H1 (cell line): ENCODE data around the gene PGAP3. TPM values are rescaled to one million over a fixed set of nuclear protein-coding genes. Genes with fewer than 3 reads are reported as not detected.

ENCODE experiments used
- CTCF ChIA-PET: fragments of 300-600 bp; sonication (Branson Sonifier 250); formaldehyde crosslinking; loops from one replicate; lab custom pipeline; 2021; ENCODE audit not compliant: partially characterized antibody; lab: Charles Lee
- POLR2A ChIA-PET: fragments of 300-600 bp; sonication (Branson Sonifier 250); formaldehyde crosslinking; loops from one replicate; lab custom pipeline; 2021; ENCODE audit warnings: inconsistent platforms; ENCODE audit not compliant: partially characterized antibody; lab: Charles Lee
- DNase-seq, 2 experiments: peaks; one replicate each; pipeline versions ENCODE4 v3.0.0 to v3.0.0-alpha.2; 2010 to 2022; ENCODE audit warnings: low spot score in 2 of 2, low read depth in 1 of 2, mixed read lengths in 1 of 2
- FAIRE-seq: peaks from 2 replicates; lab custom pipeline; 2011; peaks lifted over from hg19 to GRCh38; lab: Jason Lieb, UNC
- H2AFZ ChIP-seq: 2 replicates; pipeline ENCODE4 v1.8.1; 2012; ENCODE audit warnings: low read length, inconsistent platforms
- H2AK5ac ChIP-seq: 2 replicates; pipeline ENCODE4 v1.6.1; 2013; ENCODE audit warnings: low read depth, low read length
- H2BK120ac ChIP-seq: replicated peaks from 2 replicates; pipeline ENCODE3; 2013; ENCODE audit warnings: low read depth, low read length, inconsistent platforms
- H2BK12ac ChIP-seq: 2 replicates; pipeline ENCODE4 v1.6.1; 2013; ENCODE audit warnings: low read depth, low read length
- H2BK15ac ChIP-seq: 2 replicates; pipeline ENCODE4 v1.6.1; 2013; ENCODE audit warnings: low read length
- H2BK20ac ChIP-seq: 2 replicates; pipeline ENCODE4 v1.6.1; 2013; ENCODE audit warnings: low read length
- H2BK5ac ChIP-seq: 2 replicates; pipeline ENCODE4 v1.6.1; 2013; ENCODE audit warnings: low read depth, low read length
- H3K14ac ChIP-seq: 2 replicates; pipeline ENCODE4 v1.6.1; 2013; ENCODE audit warnings: inconsistent platforms; ENCODE audit not compliant: insufficient read length
- H3K18ac ChIP-seq: 2 replicates; pipeline ENCODE4 v1.6.1; 2013; ENCODE audit warnings: low read length; ENCODE audit errors: extremely low read depth
- H3K23ac ChIP-seq: 2 replicates; pipeline ENCODE4 v1.6.1; 2013; ENCODE audit warnings: inconsistent platforms; ENCODE audit not compliant: insufficient read length
- H3K23me2 ChIP-seq: 2 replicates; pipeline ENCODE4 v1.6.1; 2013; ENCODE audit warnings: low read depth, low read length
- H3K27ac ChIP-seq: 2 replicates; pipeline ENCODE4 v1.6.1; 2011; ENCODE audit warnings: low read depth, low read length, inconsistent platforms
- H3K27me3 ChIP-seq, 4 experiments: replicated peaks in 1 of 4; 1 replicate in 1 of 4; 2 replicates in 3 of 4; pipeline versions ENCODE4 v1.6.1 to v1.8.1; 2011 to 2013; ENCODE audit warnings: low read length in 3 of 4, mild to moderate bottlenecking in 3 of 4, inconsistent platforms in 2 of 4, mixed read lengths in 2 of 4, moderate library complexity in 1 of 4; ENCODE audit not compliant: control insufficient read depth in 3 of 4, insufficient read depth in 3 of 4; ENCODE audit errors: extremely low read depth in 1 of 4
- H3K36me3 ChIP-seq, 4 experiments: 2 replicates each; pipeline versions ENCODE4 v1.6.1 to v1.8.1; 2011 to 2013; ENCODE audit warnings: mild to moderate bottlenecking in 4 of 4, low read length in 3 of 4, moderate library complexity in 2 of 4, control low read depth in 1 of 4, inconsistent platforms in 1 of 4; ENCODE audit not compliant: insufficient read depth in 4 of 4, control insufficient read depth in 2 of 4
- H3K4ac ChIP-seq: replicated peaks from 2 replicates; pipeline ENCODE3; 2013; ENCODE audit warnings: low read length, low read depth, mixed read lengths, inconsistent platforms; ENCODE audit not compliant: insufficient read length
- H3K4me1 ChIP-seq, 4 experiments: replicated peaks in 1 of 4; 1 replicate in 1 of 4; 2 replicates in 3 of 4; pipeline versions ENCODE4 v1.6.1 to v1.8.1; 2011 to 2013; ENCODE audit warnings: low read length in 3 of 4, inconsistent platforms in 2 of 4, mixed read lengths in 1 of 4; ENCODE audit not compliant: insufficient read depth in 4 of 4, control insufficient read depth in 3 of 4
- H3K4me2 ChIP-seq, 2 experiments: 2 replicates each; pipeline versions ENCODE4 v1.6.1 to v1.8.1; 2011 to 2013; ENCODE audit warnings: low read depth in 2 of 2, low read length in 2 of 2, control low read depth in 1 of 2, inconsistent platforms in 1 of 2, mild to moderate bottlenecking in 1 of 2; ENCODE audit not compliant: insufficient read depth in 1 of 2
- H3K4me3 ChIP-seq, 4 experiments: fragments of 200-600, 300-600 bp in 1 of 4; sonication (generic), shearing (Covaris generic), sonication (Bioruptor Twin) in 1 of 4; 2 replicates each; pipeline versions ENCODE4 v1.5.1 to v1.8.1; 2011 to 2016; ENCODE audit warnings: low read length in 4 of 4, low read depth in 3 of 4, control low read depth in 2 of 4, inconsistent platforms in 2 of 4, mild to moderate bottlenecking in 2 of 4, mixed read lengths in 1 of 4, moderate library complexity in 1 of 4; ENCODE audit not compliant: insufficient read depth in 2 of 4; ENCODE audit errors: extremely low read depth in 1 of 4
- H3K56ac ChIP-seq: replicated peaks from 2 replicates; pipeline ENCODE3; 2013; ENCODE audit warnings: low read depth, mild to moderate bottlenecking, mixed read lengths, low read length, inconsistent platforms; ENCODE audit not compliant: insufficient read length
- H3K79me1 ChIP-seq: 2 replicates; pipeline ENCODE4 v1.6.1; 2013; ENCODE audit warnings: low read depth, low read length, control low read depth
- H3K79me2 ChIP-seq, 2 experiments: 2 replicates each; pipeline versions ENCODE4 v1.6.1 to v1.8.1; 2012 to 2013; ENCODE audit warnings: low read length in 2 of 2, mild to moderate bottlenecking in 2 of 2, inconsistent platforms in 1 of 2; ENCODE audit not compliant: insufficient read depth in 2 of 2, control insufficient read depth in 1 of 2
- H3K9ac ChIP-seq, 4 experiments: replicated peaks in 1 of 4; 1 replicate in 1 of 4; 2 replicates in 3 of 4; pipeline versions ENCODE4 v1.6.1 to v1.8.1; 2011 to 2013; ENCODE audit warnings: low read depth in 3 of 4, low read length in 3 of 4, control low read depth in 2 of 4, mild to moderate bottlenecking in 2 of 4, moderate library complexity in 2 of 4, inconsistent platforms in 1 of 4; ENCODE audit errors: extremely low read depth in 1 of 4
- H3K9me3 ChIP-seq, 2 experiments: 2 replicates each; pipeline versions ENCODE4 v1.6.1 to v1.8.1; 2012 to 2013; ENCODE audit warnings: mild to moderate bottlenecking in 2 of 2, moderate library complexity in 2 of 2, control low read depth in 1 of 2, inconsistent platforms in 1 of 2, low read depth in 1 of 2, low read length in 1 of 2, mixed read lengths in 1 of 2; ENCODE audit not compliant: insufficient read depth in 2 of 2
- H4K20me1 ChIP-seq, 2 experiments: replicated peaks in 1 of 2; 2 replicates each; pipeline versions ENCODE3 to v1.8.1; 2011 to 2013; ENCODE audit warnings: inconsistent platforms in 2 of 2, low read length in 2 of 2, mild to moderate bottlenecking in 1 of 2; ENCODE audit not compliant: insufficient read depth in 2 of 2, control insufficient read depth in 1 of 2
- H4K5ac ChIP-seq: 2 replicates; pipeline ENCODE4 v1.6.1; 2013; ENCODE audit warnings: low read length, low read depth, mixed read lengths, inconsistent platforms; ENCODE audit not compliant: insufficient read length
- H4K8ac ChIP-seq: 2 replicates; pipeline ENCODE4 v1.8.0; 2013; ENCODE audit warnings: mild to moderate bottlenecking, moderate library complexity, low read length, inconsistent platforms; ENCODE audit not compliant: insufficient read depth; ENCODE audit errors: extremely low read depth
- H4K91ac ChIP-seq: replicated peaks from 2 replicates; pipeline ENCODE3; 2013; ENCODE audit warnings: low read length, mixed read lengths, inconsistent platforms; ENCODE audit not compliant: insufficient read length
- CHD2 ChIP-seq: IDR thresholded peaks from 2 replicates; pipeline ENCODE4 v1.6.1; 2012; ENCODE audit warnings: low read length, improper control_type of control experiment
- EZH2 ChIP-seq: fragments of 200-600 bp; sonication (generic); IDR thresholded peaks from 2 replicates; pipeline ENCODE4 v1.7.1; 2012; ENCODE audit warnings: low read depth, mild to moderate bottlenecking, moderate library complexity, low read length, inconsistent platforms; ENCODE audit not compliant: severe bottlenecking
- HDAC6 ChIP-seq: IDR thresholded peaks from one replicate; pipeline ENCODE4 v1.7.1; 2012; ENCODE audit warnings: low read depth, mild to moderate bottlenecking, inconsistent platforms, low read length, moderate library complexity
- KDM1A ChIP-seq: fragments of 200-600, 300-600 bp; sonication (generic); IDR thresholded peaks from 2 replicates; pipeline ENCODE4 v1.7.1; 2016; ENCODE audit warnings: mild to moderate bottlenecking, low read length, borderline replicate concordance
- RNF2 ChIP-seq: fragments of 200-900, 300-1000 bp; sonication (generic); IDR thresholded peaks from 2 replicates; pipeline ENCODE4 v1.7.1; 2016; ENCODE audit warnings: borderline replicate concordance, low read depth, mild to moderate bottlenecking, antibody characterized with exemption, low read length; ENCODE audit not compliant: poor library complexity, severe bottlenecking; ENCODE audit errors: missing control alignments
- WGBS, 2 experiments: shearing (Covaris generic) in 1 of 2; methylation state at CpG; one replicate each; pipeline versions ENCODE4 v1.1.6 to v1.1.7; 2013 to 2015; ENCODE audit warnings: low lambda C conversion rate in 2 of 2, mixed read lengths in 2 of 2, inconsistent platforms in 1 of 2, low coverage in 1 of 2, missing lambda C conversion rate in 1 of 2; ENCODE audit not compliant: insufficient replicate concordance in 2 of 2, insufficient coverage in 1 of 2, insufficient read length in 1 of 2; ENCODE audit errors: extremely low coverage in 1 of 2, missing lambda C conversion rate in 1 of 2; 5-methylcytosine and 5-hydroxymethylcytosine counted together
- polyA plus RNA-seq, 7 experiments: library from polyadenylated mRNA; depleted of rRNA in 3 of 7; stranded (reverse) in 5 of 7; unstranded in 2 of 7; fragments of >200 nt in 5 of 7; fragments of 200-250 nt in 2 of 7; gene quantifications; 1 replicate in 5 of 7; 2 replicates in 1 of 7; 4 replicates in 1 of 7; pipeline versions ENCODE4 v1.2.1 to v1.2.3, GENCODE V29; 2011 to 2013; ENCODE audit warnings: missing spikeins in 2 of 7, mixed read lengths in 2 of 7
- total RNA-seq: library from RNA; stranded (reverse); fragmentation: NEBNext Ultra II Directional; extraction: Animal tissue kit (Norgen Biotek cat#: 25700); gene quantifications from 2 replicates; pipeline ENCODE4 v1.2.1, GENCODE V29; 2021
- TF ChIP-seq, protein P1 (sequence below): IDR thresholded peaks from 2 replicates; pipeline ENCODE4 v1.6.1; 2011; ENCODE audit warnings: low read depth, mild to moderate bottlenecking, low read length; ENCODE audit not compliant: insufficient read depth
- TF ChIP-seq, protein P2 (sequence below): IDR thresholded peaks from 2 replicates; pipeline ENCODE4 v1.6.1; 2011; ENCODE audit warnings: low read length, improper control_type of control experiment

The PGAP3 gene
- total and polyA plus RNA-seq, 2 of the 8 experiments (the other 6 are each of a cell fraction or from before 2014, with no cell fraction given) = 21.0 to 30.7 TPM

DNA sequence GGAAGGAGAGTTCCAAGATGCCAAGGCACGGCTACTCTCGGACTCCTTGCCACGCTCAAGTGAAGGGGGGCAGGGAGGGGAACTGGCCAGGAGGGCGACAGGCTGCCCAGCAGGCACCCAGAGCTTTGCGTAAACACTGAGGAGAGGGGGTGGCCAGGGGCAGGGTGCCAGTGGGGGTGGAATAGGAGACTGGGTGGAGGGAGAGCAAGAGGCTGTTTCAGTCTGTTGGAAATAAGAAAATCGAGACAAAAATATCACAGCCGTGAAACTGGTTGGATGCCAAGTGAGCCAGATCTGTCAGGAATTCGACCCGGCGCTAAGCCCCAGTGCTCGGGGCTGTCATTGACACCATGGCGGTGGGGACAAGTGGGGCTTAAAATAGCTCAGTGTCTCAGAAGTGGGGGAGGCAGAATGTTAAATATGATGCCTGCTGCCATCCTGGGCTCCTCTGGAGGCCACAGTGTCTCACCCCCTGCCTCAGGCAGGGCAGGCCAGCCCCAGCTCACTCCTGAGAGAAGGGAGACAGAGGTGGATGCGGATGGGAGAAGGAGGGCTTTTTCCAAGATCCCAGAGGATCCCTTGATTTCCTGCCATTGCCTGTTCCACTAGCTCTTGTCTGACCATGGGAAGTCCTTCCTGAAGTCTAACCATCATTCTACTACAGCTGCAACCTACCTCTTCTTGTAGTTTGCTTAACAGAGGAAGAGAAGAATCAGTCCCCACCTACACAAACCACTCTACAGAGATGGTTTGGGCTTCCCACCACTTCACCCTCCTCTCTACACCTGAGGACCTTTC, 10.1 kb downstream of the PGAP3 start:
- Histone ChIP-seq H3K79me1 (no peaks in the 10 kb centered on the region), H3K79me2 (no peaks in the 10 kb centered on the region), H3K23ac (no peak overlapping the region), H3K14ac (no peak overlapping the region), H3K27me3 (no peaks in the 10 kb centered on the region), H3K18ac (no peak overlapping the region), H3K27ac (no peak overlapping the region), H2BK15ac (no peak overlapping the region), H2AFZ (no peak overlapping the region), H3K4me3 (no peak overlapping the region), H2BK12ac (no peak overlapping the region), H3K9ac (no peak overlapping the region), H3K4me1 (peaks cover 0 to 8% (median 5%) of the 10 kb centered on the region in 4 experiments; a peak in 5 of 7 replicates), H2BK20ac (no peak overlapping the region), H3K9me3 (no peaks in the 10 kb centered on the region), H2BK120ac (no peak overlapping the region), H4K91ac (no peak overlapping the region), H3K23me2 (no peaks in the 10 kb centered on the region), H3K56ac (no peak overlapping the region), H4K5ac (no peak overlapping the region), H4K20me1 (no peaks in the 10 kb centered on the region), H3K36me3 (peaks cover 0 to 3% (median 1%) of the 10 kb centered on the region in 4 experiments; a peak in 4 of 8 replicates), H2AK5ac (no peak overlapping the region), H4K8ac (no peak overlapping the region), H3K4ac (no peak overlapping the region), H3K4me2 (no peak overlapping the region), H2BK5ac (0 out of 2 replicates have a peak overlapping the region, but pooled peaks have one; percentile 30)
- ChIA-PET CTCF (interaction anchor here (0.8 to 52.4 kb wide), 11 partner anchors 8 to 75 kb away, joined by 3 to 1885 read pairs (median 7); partner anchors contain the start of genes ERBB2, PNMT, PPP1R1B and STARD3), POLR2A (interaction anchor here (1.1 to 38.1 kb wide), 7 partner anchors 2 to 52 kb away, joined by 3 to 708 read pairs (median 3); partner anchors contain the start of genes ERBB2, MIEN1, PGAP3 and PNMT)
- DNase-seq (no peak), FAIRE-seq (no peak)
- TF ChIP-seq, protein P1, sequence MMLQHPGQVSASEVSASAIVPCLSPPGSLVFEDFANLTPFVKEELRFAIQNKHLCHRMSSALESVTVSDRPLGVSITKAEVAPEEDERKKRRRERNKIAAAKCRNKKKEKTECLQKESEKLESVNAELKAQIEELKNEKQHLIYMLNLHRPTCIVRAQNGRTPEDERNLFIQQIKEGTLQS = no peak
- TF ChIP-seq KDM1A (0 out of 2 replicates have a peak, but pooled peaks have one; percentile 26), EZH2 (no peak), CHD2 (no peak), HDAC6 (no peak), RNF2 (no peak)
- TF ChIP-seq, protein P2, sequence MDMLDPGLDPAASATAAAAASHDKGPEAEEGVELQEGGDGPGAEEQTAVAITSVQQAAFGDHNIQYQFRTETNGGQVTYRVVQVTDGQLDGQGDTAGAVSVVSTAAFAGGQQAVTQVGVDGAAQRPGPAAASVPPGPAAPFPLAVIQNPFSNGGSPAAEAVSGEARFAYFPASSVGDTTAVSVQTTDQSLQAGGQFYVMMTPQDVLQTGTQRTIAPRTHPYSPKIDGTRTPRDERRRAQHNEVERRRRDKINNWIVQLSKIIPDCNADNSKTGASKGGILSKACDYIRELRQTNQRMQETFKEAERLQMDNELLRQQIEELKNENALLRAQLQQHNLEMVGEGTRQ = no peak
- WGBS, 2 experiments = 93% methylated on average over 10 of the region's 13 CpGs; no CpG with 5 or more reads in 1 of the 2 experiments
